GM18868 (cell line): ENCODE results near the gene TMEM220.

Source experiments
- ATAC-seq: cut with Tn5 transposase; IDR thresholded peaks from one replicate; pipeline ENCODE4 v1.9.1; 2021; ENCODE audit warnings: mild to moderate bottlenecking, moderate library complexity; ENCODE audit not compliant: unreplicated experiment

TMEM220 gene

DNA sequence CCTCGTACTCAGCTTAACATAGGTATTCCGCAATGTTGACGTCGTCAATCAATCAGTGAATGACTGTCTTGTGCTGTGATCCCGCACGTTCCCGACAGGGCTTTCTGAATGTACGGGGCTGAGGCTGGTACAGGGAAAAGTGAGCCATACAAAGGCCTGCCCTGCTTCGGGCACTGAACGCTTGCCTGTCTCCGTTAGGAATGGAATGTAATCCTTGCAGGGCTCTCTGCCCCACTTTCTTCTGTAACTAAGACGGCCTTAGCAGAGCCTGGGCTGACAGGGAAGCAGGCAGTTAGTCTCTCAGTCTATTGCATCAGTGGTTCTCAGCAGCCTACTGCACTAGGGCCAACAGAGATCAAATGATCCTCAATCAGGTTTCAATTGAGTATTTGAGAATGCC, 56.5 kb downstream of the TMEM220 start:
- ATAC-seq: no peak

GRCh38 chr17:10668775-10669174, 61.0 kb downstream of the TMEM220 start:
- no peak for ATAC-seq

GRCh38 chr17:10666906-10667305, 62.9 kb downstream of the TMEM220 start:
- no peak for ATAC-seq

- ATAC-seq: no peak
Measured at GRCh38 chr17:10664571-10664970, 65.3 kb downstream of the TMEM220 start.
